Heart right ventricle (tissue), 16 donors: ENCODE data around the gene AGPAT4. TPM values are rescaled to one million over a fixed set of nuclear protein-coding genes. Genes with fewer than 3 reads are reported as not detected.
"Not testable (repeated sequence)": the region's sequence is repeated elsewhere in the genome, so short reads cannot be mapped to it uniquely, and the experiment has no call there.

Experiments
- ATAC-seq, 8 donors: fragments of 200-7000 bp; cut with Tn5 transposase; one replicate each; pipeline ENCODE4 v1.9.1; 2020; ENCODE audit warnings: mild to moderate bottlenecking in 8 of 8, moderate library complexity in 8 of 8, moderate number of reproducible peaks in 1 of 8
- DNase-seq, 2 donors: peaks; one replicate each; pipeline ENCODE4 v3.0.0-alpha.2; 2020
- H3K27ac ChIP-seq, 10 donors: fragments of 200-600 bp; sonication (generic) in 2 of 10; one replicate each; pipeline versions ENCODE4 v1.5.0 to v1.8.0; 2020 to 2022; ENCODE audit warnings: mild to moderate bottlenecking in 3 of 10
- H3K27me3 ChIP-seq, 7 donors: fragments of 200-600 bp; one replicate each; pipeline ENCODE4 v1.8.0; 2021 to 2022; ENCODE audit warnings: mild to moderate bottlenecking in 2 of 7
- H3K36me3 ChIP-seq, 9 donors: fragments of 200-600 bp; sonication (generic) in 1 of 9; one replicate each; pipeline versions ENCODE4 v1.5.0 to v1.8.0; 2020 to 2022; ENCODE audit warnings: mild to moderate bottlenecking in 2 of 9
- H3K4me1 ChIP-seq, 9 donors: fragments of 200-600 bp; sonication (generic) in 1 of 9; one replicate each; pipeline versions ENCODE4 v1.5.0 to v1.8.0; 2020 to 2022; ENCODE audit warnings: mild to moderate bottlenecking in 4 of 9
- H3K4me3 ChIP-seq, 10 donors: fragments of 200-600 bp; sonication (generic) in 2 of 10; one replicate each; pipeline versions ENCODE4 v1.5.0 to v1.8.0; 2020 to 2022; ENCODE audit warnings: mild to moderate bottlenecking in 7 of 10, moderate library complexity in 2 of 10
- H3K9me3 ChIP-seq, 11 donors: fragments of 200-600 bp in 10 of 11; sonication (generic) in 2 of 11; one replicate each; pipeline versions ENCODE4 v1.5.0 to v1.8.0; 2013 to 2022; ENCODE audit warnings: mild to moderate bottlenecking in 2 of 11, control low read depth in 1 of 11, moderate library complexity in 1 of 11
- CTCF ChIP-seq, 9 donors: fragments of 200-600 bp; sonication (generic) in 2 of 9; IDR thresholded peaks; one replicate each; pipeline versions ENCODE4 v1.5.0 to v1.8.0; 2021 to 2022; ENCODE audit warnings: antibody characterized with exemption in 9 of 9, mild to moderate bottlenecking in 5 of 9, moderate library complexity in 1 of 9
- WGBS, 2 donors: extraction: QIAGEN DNeasy Blood & Tissue Kit; methylation state at CpG; one replicate each; pipeline ENCODE4 v1.1.7; 2013; ENCODE audit warnings: inconsistent platforms in 1 of 2; 5-methylcytosine and 5-hydroxymethylcytosine counted together
- intact Hi-C, 10 donors: fragments of 100-400 bp; cut with DNase I; formaldehyde crosslinking; loops; one replicate each; pipeline versions ENCODE4 v1.11.1 to v1.14.2; 2022
- polyA plus RNA-seq, 2 donors: library from polyadenylated mRNA; stranded (reverse); fragments of 200-250 nt; gene quantifications; one replicate each; pipeline ENCODE4 v1.2.3, GENCODE V29; 2013
- total RNA-seq, 10 donors: library from RNA; stranded (reverse); fragmentation: NEBNext Ultra II Directional in 3 of 10; extraction: Animal tissue kit (Norgen Biotek cat#: 25700) in 3 of 10; gene quantifications; one replicate each; pipeline versions ENCODE4 v1.2.1 to v1.2.4, GENCODE V29; 2021 to 2023
- donor health status: Arrhythmogenic right ventricular cardiomyopathy.
- donor health status: ischemic (EF 13 %, LVEDD 7.1; RV severe dilation, severe dysfunction).
- donor health status: healthy with polysubstance abuse.
- donor health status: DM: no; HTN: yes; CAD: no.
- donor health status: DM: no; HTN: no; CAD: no.
- donor health status: ischemic (EF 25% LVEDD 6.9; RV normal size, moderate dysfunction).
- donor health status: ischemic (EF 25% LVEDD 5.7; RV mildly dilated, moderate dysfunction).
- donor health status: healthy.
- donor health status: DM: yes; HTN: yes; CAD: no.
- donor health status: Ischemic cardiomyopathy.
- donor health status: ischemic (EF 35%, LVEDD 5.7; RV mildly dilated, moderate dysfunction).
- donor health status: nonischemic (EF 11% LVEDD 7.7; RV severe dilation, severe dysfunction).
- donor health status: DM: yes; HTN: yes; CAD: no.
- donor health status: PGD.
- donor health status: ischemic (EF 29% LVEDD 5.4; RV normal size, mild dysfunction).
- donor health status: nonischemic (EF 23%, LVEDD 6.1; RV moderate dilation, normal function).

Gene AGPAT4
- total and polyA plus RNA-seq, 12 donors = 1.2 to 3.8 (median 1.6) TPM

- WGBS, 2 donors = 97% methylated on average over 19 of the region's 19 CpGs
- intact Hi-C loops = loop anchor here in 1 of 10 donors (2.0 kb wide), 1 partner anchor 24 kb away; no protein-coding TSS in a partner anchor
These were observed 85.1 kb downstream of the AGPAT4 start for GRCh38 chr6:161188547-161189465.

GRCh38 chr6:161186173-161186769, 87.6 kb downstream of the AGPAT4 start:
- no peak for DNase-seq
- WGBS, 2 donors = 86 to 91% methylated on average over 17 of the region's 17 CpGs

More at GRCh38 chr6:161188547-161189465, 85.1 kb downstream of the AGPAT4 start:
- DNase-seq (no peak), ATAC-seq (no peak)
- no peaks in the 10 kb centered on the region for H3K36me3 ChIP-seq
- peaks cover 0 to 4% (median 0%) of the 10 kb centered on the region in 9 donors for H3K4me1 ChIP-seq
- H3K9me3 ChIP-seq = peaks cover 0 to 19% (median 0%) of the 10 kb centered on the region in 11 donors
- no peak overlapping the region for H3K4me3 ChIP-seq
- TF ChIP-seq CTCF (IDR thresholded peaks at IDR 0.05) = no peak
- no peaks in the 10 kb centered on the region for H3K27me3 ChIP-seq
- H3K27ac ChIP-seq = no peak overlapping the region

GRCh38 chr6:161181121-161181520, 92.7 kb downstream of the AGPAT4 start:
- no peaks in the 10 kb centered on the region for H3K36me3 ChIP-seq
- no peak overlapping the region for H3K27ac ChIP-seq
- intact Hi-C loops = no loop called here
- H3K9me3 ChIP-seq = peaks cover 0 to 29% (median 0%) of the 10 kb centered on the region in 11 donors
- ATAC-seq (no peak), DNase-seq (no peak)
- 85 to 93% methylated on average over 8 of the region's 8 CpGs for WGBS, 2 donors
- H3K4me3 ChIP-seq = no peak overlapping the region
- peaks cover 0 to 3% (median 0%) of the 10 kb centered on the region in 9 donors for H3K4me1 ChIP-seq
- no peak for TF ChIP-seq CTCF (IDR thresholded peaks at IDR 0.05)
- H3K27me3 ChIP-seq = no peaks in the 10 kb centered on the region

More at GRCh38 chr6:161186173-161186769, 87.6 kb downstream of the AGPAT4 start:
- Histone ChIP-seq H3K27ac (peak overlapping the region in 1 of 10 donors; percentile 31), H3K4me3 (no peak overlapping the region), H3K4me1 (peaks cover 0 to 4% (median 0%) of the 10 kb centered on the region in 9 donors), H3K36me3 (no peaks in the 10 kb centered on the region), H3K27me3 (no peaks in the 10 kb centered on the region), H3K9me3 (no peaks in the 10 kb centered on the region)
- peak in 3 of 8 donors; percentile 29 to 48 (median 48) for ATAC-seq
- intact Hi-C loops = no loop called here
- no peak for TF ChIP-seq CTCF (IDR thresholded peaks at IDR 0.05)

GRCh38 chr6:161178155-161178554, 95.7 kb downstream of the AGPAT4 start:
- 96 to 98% methylated on average over 14 of the region's 14 CpGs for WGBS, 2 donors
- intact Hi-C loops, H3K36me3 ChIP-seq, H3K27me3 ChIP-seq, H3K4me3 ChIP-seq, ATAC-seq, DNase-seq, H3K4me1 ChIP-seq, H3K27ac ChIP-seq: not testable (repeated sequence)
- peaks cover 0 to 41% (median 0%) of the 10 kb centered on the region in 11 donors for H3K9me3 ChIP-seq

- H3K4me3 ChIP-seq, DNase-seq, H3K36me3 ChIP-seq, ATAC-seq, H3K27ac ChIP-seq, intact Hi-C loops, H3K27me3 ChIP-seq, H3K4me1 ChIP-seq: not testable (repeated sequence)
- peaks cover 0 to 41% (median 0%) of the 10 kb centered on the region in 11 donors for H3K9me3 ChIP-seq
- 96 to 98% methylated on average over 3 of the region's 3 CpGs for WGBS, 2 donors
These were observed 97.4 kb downstream of the AGPAT4 start for GRCh38 chr6:161176428-161176827.

GRCh38 chr6:161172769-161173168, 101.1 kb downstream of the AGPAT4 start:
- DNase-seq, H3K27me3 ChIP-seq, intact Hi-C loops, ATAC-seq, H3K27ac ChIP-seq, H3K4me3 ChIP-seq, H3K36me3 ChIP-seq: not testable (repeated sequence)
- Histone ChIP-seq H3K4me1 (peaks cover 0 to 19% (median 0%) of the 10 kb centered on the region in 9 donors), H3K9me3 (peaks cover 0 to 30% (median 0%) of the 10 kb centered on the region in 11 donors)
- 0% methylated on average over 1 of the region's 1 CpG for WGBS, 2 donors
